Naive B cell (primary cell): ENCODE data around the gene CDADC1. TPM values are rescaled to one million over a fixed set of nuclear protein-coding genes. Genes with fewer than 3 reads are reported as not detected.
"Not testable (repeated sequence)": the region's sequence is repeated elsewhere in the genome, so short reads cannot be mapped to it uniquely, and the experiment has no call there.

Experiments
- ATAC-seq, 2 donors: fragments of 150-1000 bp; cut with Tn5 transposase; 2 replicates each; pipeline ENCODE4 v1.10.0; 2021; ENCODE audit warnings: low read depth in 2 of 2, mild to moderate bottlenecking in 2 of 2, moderate library complexity in 2 of 2
- DNase-seq: peaks from one replicate; pipeline ENCODE4 v3.0.0; 2022
- H3K27ac Mint-ChIP-seq, 6 donors: one replicate each; pipeline ENCODE4 v1.8.0; 2020 to 2022; ENCODE audit warnings: mild to moderate bottlenecking in 6 of 6, mixed read lengths in 6 of 6, moderate library complexity in 5 of 6, inconsistent platforms in 2 of 6
- H3K27me3 Mint-ChIP-seq, 3 donors: one replicate each; pipeline ENCODE4 v1.8.0; 2021 to 2022; ENCODE audit warnings: mixed read lengths in 3 of 3, mild to moderate bottlenecking in 1 of 3
- H3K36me3 Mint-ChIP-seq, 2 donors: one replicate each; pipeline ENCODE4 v1.8.0; 2020 to 2022; ENCODE audit warnings: mixed read lengths in 2 of 2, inconsistent platforms in 1 of 2, mild to moderate bottlenecking in 1 of 2
- H3K4me1 Mint-ChIP-seq, 3 donors: one replicate each; pipeline ENCODE4 v1.8.0; 2020 to 2022; ENCODE audit warnings: mixed read lengths in 3 of 3, inconsistent platforms in 1 of 3, mild to moderate bottlenecking in 1 of 3, moderate library complexity in 1 of 3
- H3K4me3 Mint-ChIP-seq, 8 donors: one replicate each; pipeline ENCODE4 v1.8.0; 2020 to 2022; ENCODE audit warnings: mild to moderate bottlenecking in 8 of 8, mixed read lengths in 8 of 8, moderate library complexity in 8 of 8, inconsistent platforms in 2 of 8
- H3K9me3 Mint-ChIP-seq, 7 donors: one replicate each; pipeline ENCODE4 v1.8.0; 2020 to 2022; ENCODE audit warnings: mixed read lengths in 7 of 7, mild to moderate bottlenecking in 5 of 7, inconsistent platforms in 2 of 7, moderate library complexity in 1 of 7
- polyA plus RNA-seq, 6 donors: library from polyadenylated mRNA; unstranded; fragments of 300-500 nt; fragmentation: Illumina TruSeq; gene quantifications; one replicate each; pipeline ENCODE4 v1.2.3, GENCODE V29; 2021; ENCODE audit warnings: low read depth in 6 of 6

Gene CDADC1
- polyA plus RNA-seq, 6 donors from 2014 or later, result 1.8 to 8.0 (median 6.0) TPM

GRCh38 chr13:49279112-49279511, 31.4 kb downstream of the CDADC1 start:
- H3K4me1 Mint-ChIP-seq, result no peaks in the 10 kb centered on the region
- ATAC-seq, result no peak
- no peaks in the 10 kb centered on the region for H3K9me3 Mint-ChIP-seq
- no peaks in the 10 kb centered on the region for H3K27me3 Mint-ChIP-seq
- H3K4me3 Mint-ChIP-seq, result peak overlapping the region in 1 of 8 donors; percentile 36
- no peak for DNase-seq
- peak overlapping the region in 2 of 6 donors; percentile 16 to 21 for H3K27ac Mint-ChIP-seq
- H3K36me3 Mint-ChIP-seq, result no peaks in the 10 kb centered on the region

DNA sequence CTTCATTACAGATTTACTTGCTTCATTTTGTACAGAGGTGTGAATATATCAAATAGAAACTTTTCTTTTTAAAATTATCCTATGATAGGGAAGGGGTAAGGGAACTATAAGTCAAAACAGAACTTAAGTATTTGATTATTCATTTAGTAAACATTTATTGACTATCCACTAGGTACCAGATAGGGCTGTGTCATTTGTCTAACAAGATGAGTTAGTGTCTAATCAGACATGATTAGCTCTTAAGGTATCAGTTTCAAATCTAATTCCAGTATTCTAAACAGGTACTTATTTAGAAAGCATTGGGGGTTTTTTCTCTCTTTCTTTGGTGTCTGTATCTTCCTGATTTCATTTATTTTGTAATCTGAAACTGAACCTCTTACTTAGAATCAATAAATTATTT, 32.2 kb downstream of the CDADC1 start:
- DNase-seq (no peak), ATAC-seq (no peak)
- H3K27me3 Mint-ChIP-seq, result no peaks in the 10 kb centered on the region

DNA sequence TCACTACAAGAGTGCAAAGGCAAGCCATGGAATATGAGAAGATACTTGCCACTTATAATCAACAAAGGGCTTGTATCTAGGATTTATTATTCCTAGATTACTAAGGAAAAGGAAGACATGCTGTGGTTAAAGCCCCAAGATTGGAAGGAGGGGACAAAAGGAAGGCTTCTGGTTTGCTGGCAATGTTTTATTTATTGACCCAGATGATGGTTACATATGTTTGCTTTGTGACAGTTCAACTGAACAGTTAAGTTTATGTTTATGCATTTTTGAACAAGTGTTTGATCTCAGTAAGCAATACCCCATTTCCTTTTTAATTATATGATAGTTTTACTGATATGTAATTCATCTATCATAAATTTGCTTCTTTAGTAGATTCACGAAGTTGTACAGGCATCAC, 40.3 kb downstream of the CDADC1 start:
- Mint-ChIP-seq H3K9me3 (no peaks in the 10 kb centered on the region), H3K4me3 (no peak overlapping the region), H3K36me3 (peaks cover 0 to 21% of the 10 kb centered on the region in 2 donors), H3K27me3 (no peaks in the 10 kb centered on the region), H3K4me1 (no peaks in the 10 kb centered on the region), H3K27ac (no peak overlapping the region)
- DNase-seq, result no peak
- ATAC-seq, result no peak

More for the DNA sequence above, 32.2 kb downstream of the CDADC1 start:
- Mint-ChIP-seq H3K36me3 (peaks cover 0 to 5% of the 10 kb centered on the region in 2 donors), H3K4me3 (no peak overlapping the region), H3K27ac (no peak overlapping the region), H3K9me3 (no peaks in the 10 kb centered on the region), H3K4me1 (no peaks in the 10 kb centered on the region)

DNA sequence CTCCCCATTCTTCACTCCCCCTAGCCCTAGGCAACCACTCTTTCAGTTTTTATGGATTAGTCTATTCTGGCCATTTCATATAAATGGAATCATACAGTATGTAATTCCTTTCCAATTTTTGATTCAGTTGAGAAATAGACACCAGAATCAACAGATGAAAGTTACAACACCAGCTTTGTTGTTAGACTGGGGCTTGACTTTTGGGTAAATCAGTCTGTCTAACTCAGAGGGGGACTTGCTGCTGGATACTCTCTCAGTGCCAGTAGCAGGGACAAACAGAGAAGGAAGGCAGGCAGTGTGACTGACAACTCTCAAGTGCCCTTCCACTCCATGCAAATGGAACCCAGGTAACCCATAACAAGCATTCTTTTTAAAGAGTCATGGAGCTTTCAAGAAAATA, 40.7 kb downstream of the CDADC1 start:
- Mint-ChIP-seq H3K4me1 (no peaks in the 10 kb centered on the region), H3K27ac (no peak overlapping the region), H3K36me3 (peaks cover 0 to 26% of the 10 kb centered on the region in 2 donors), H3K9me3 (no peaks in the 10 kb centered on the region), H3K27me3 (no peaks in the 10 kb centered on the region), H3K4me3 (no peak overlapping the region)
- ATAC-seq (no peak), DNase-seq (no peak)

- DNase-seq (no peak), ATAC-seq (no peak)
- no peaks in the 10 kb centered on the region for H3K9me3 Mint-ChIP-seq
- no peak overlapping the region for H3K4me3 Mint-ChIP-seq
- H3K27ac Mint-ChIP-seq, result peak overlapping the region in 1 of 6 donors; percentile 81
- H3K27me3 Mint-ChIP-seq, result no peaks in the 10 kb centered on the region
- peaks cover 0 to 4% (median 2%) of the 10 kb centered on the region in 3 donors for H3K4me1 Mint-ChIP-seq
- peaks cover 0 to 21% of the 10 kb centered on the region in 2 donors for H3K36me3 Mint-ChIP-seq
Observed at GRCh38 chr13:49292742-49293486, 45.2 kb downstream of the CDADC1 start.

DNA sequence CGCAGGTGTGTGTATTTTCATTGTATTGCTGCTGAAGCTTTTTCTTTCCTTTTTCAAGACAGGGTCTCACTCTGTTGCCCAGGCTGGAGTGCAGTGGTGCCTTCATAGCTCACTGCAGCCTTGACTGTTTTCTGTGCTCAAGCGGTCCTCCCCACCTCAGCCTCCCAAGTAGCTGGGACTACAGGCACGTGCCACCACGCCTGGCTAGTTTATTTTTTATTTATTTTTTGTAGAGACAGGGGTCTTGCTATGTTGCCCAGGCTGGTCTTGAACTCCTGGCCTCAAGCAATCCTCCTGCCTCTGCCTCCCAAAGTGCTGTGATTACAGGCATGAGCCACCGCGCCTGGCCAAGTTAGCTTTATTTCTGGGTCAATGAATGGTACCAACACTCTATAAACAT, 47.0 kb downstream of the CDADC1 start:
- H3K4me1 Mint-ChIP-seq, H3K4me3 Mint-ChIP-seq, DNase-seq, H3K9me3 Mint-ChIP-seq, ATAC-seq, H3K27me3 Mint-ChIP-seq: not testable (repeated sequence)
- H3K36me3 Mint-ChIP-seq, result peaks cover 0 to 14% of the 10 kb centered on the region in 2 donors
- H3K27ac Mint-ChIP-seq, result peak overlapping the region in 3 of 6 donors; percentile 10 to 66 (median 11)

GRCh38 chr13:49295244-49295643, 47.5 kb downstream of the CDADC1 start:
- no peaks in the 10 kb centered on the region for H3K9me3 Mint-ChIP-seq
- ATAC-seq, result no peak
- H3K27me3 Mint-ChIP-seq, result no peaks in the 10 kb centered on the region
- no peak for DNase-seq
- no peak overlapping the region for H3K4me3 Mint-ChIP-seq
- H3K36me3 Mint-ChIP-seq, result peaks cover 0 to 14% of the 10 kb centered on the region in 2 donors
- H3K27ac Mint-ChIP-seq, result peak overlapping the region in 1 of 6 donors; percentile 10
- peaks cover 0 to 4% (median 2%) of the 10 kb centered on the region in 3 donors for H3K4me1 Mint-ChIP-seq

DNA sequence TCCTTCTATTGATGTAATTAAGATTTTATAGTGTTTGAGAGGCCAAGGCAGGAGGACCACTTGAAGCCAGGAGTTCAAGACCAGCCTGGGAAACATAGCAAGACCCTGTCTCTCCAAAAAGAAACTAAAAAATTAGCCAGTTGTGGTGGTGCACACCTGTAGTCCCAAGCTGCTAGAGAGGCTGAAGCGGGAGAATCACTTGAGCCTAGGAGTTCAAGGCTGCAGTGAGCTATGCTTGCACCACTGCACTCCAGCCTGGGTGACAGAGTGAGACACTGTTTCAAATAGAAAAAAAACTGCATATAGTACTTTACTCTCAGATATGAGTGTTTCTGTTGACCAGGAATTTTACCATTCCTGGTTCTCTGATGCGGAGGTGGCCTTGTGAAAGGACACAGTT, 48.9 kb downstream of the CDADC1 start:
- H3K4me3 Mint-ChIP-seq, result peak overlapping the region in 1 of 8 donors; percentile 33
- no peak overlapping the region for H3K27ac Mint-ChIP-seq
- H3K27me3 Mint-ChIP-seq, result no peaks in the 10 kb centered on the region
- no peak for ATAC-seq
- H3K36me3 Mint-ChIP-seq, result peaks cover 0 to 10% of the 10 kb centered on the region in 2 donors
- H3K4me1 Mint-ChIP-seq, result peaks cover 7 to 9% (median 9%) of the 10 kb centered on the region in 3 donors
- H3K9me3 Mint-ChIP-seq, result no peaks in the 10 kb centered on the region
- DNase-seq, result no peak

- no peak overlapping the region for H3K4me3 Mint-ChIP-seq
- no peaks in the 10 kb centered on the region for H3K27me3 Mint-ChIP-seq
- H3K4me1 Mint-ChIP-seq, result peaks cover 7 to 13% (median 9%) of the 10 kb centered on the region in 3 donors
- H3K36me3 Mint-ChIP-seq, result peaks cover 0 to 6% of the 10 kb centered on the region in 2 donors
- DNase-seq (no peak), ATAC-seq (no peak)
- no peaks in the 10 kb centered on the region for H3K9me3 Mint-ChIP-seq
- H3K27ac Mint-ChIP-seq, result no peak overlapping the region
Observed at GRCh38 chr13:49297338-49297737, 49.6 kb downstream of the CDADC1 start.

DNA sequence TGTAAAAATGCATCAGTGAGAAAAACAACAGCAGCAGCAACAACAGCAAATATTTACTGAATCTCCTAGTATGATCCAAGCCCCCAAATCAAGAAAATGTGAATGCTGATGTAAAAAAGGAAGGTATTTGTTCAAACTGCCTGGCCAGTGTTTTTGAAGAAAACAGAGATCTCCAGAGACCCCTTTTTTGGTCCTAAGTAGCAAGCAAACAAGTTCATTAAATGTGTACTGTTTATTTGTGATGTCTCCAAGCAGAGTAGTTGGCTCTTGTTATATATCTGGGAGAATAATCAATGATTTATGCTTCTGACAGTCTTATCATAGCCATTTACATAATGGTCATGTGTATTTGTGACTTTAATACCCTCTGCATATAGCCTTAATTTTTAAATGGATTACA, 50.7 kb downstream of the CDADC1 start:
- H3K36me3 Mint-ChIP-seq, result peaks cover 0 to under 1% of the 10 kb centered on the region in 2 donors
- no peak overlapping the region for H3K27ac Mint-ChIP-seq
- DNase-seq, result no peak
- peaks cover 12 to 24% (median 19%) of the 10 kb centered on the region in 3 donors for H3K4me1 Mint-ChIP-seq
- H3K4me3 Mint-ChIP-seq, result no peak overlapping the region
- no peaks in the 10 kb centered on the region for H3K9me3 Mint-ChIP-seq
- no peak for ATAC-seq
- no peaks in the 10 kb centered on the region for H3K27me3 Mint-ChIP-seq

- Mint-ChIP-seq H3K27ac (no peak overlapping the region), H3K9me3 (no peaks in the 10 kb centered on the region)
- ATAC-seq, result no peak
Observed at GRCh38 chr13:49298903-49299605, 51.3 kb downstream of the CDADC1 start.

DNA sequence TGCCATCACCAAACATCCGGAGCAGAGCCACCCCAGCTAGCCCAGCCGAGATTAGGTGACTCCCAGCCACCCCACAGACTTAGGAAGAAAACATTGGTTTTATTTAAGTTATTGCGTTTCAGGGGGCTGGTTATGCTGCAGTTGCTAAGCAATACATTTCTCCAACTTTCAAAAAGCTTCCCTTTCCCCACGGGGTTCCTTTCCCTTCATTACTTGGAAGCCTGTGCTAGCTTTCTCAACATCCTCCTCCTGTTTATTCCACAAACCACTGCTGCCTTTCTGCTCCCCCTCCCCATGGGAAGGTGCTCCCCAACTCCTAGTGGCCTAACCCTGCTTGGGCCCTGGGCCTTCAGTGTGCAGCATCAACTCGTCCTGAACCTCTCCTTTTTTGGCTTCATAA, 52.6 kb downstream of the CDADC1 start:
- Mint-ChIP-seq H3K4me1 (peaks cover 14 to 25% (median 16%) of the 10 kb centered on the region in 3 donors), H3K4me3 (no peak overlapping the region), H3K27ac (no peak overlapping the region), H3K27me3 (no peaks in the 10 kb centered on the region), H3K9me3 (no peaks in the 10 kb centered on the region), H3K36me3 (no peaks in the 10 kb centered on the region)
- ATAC-seq, result no peak
- DNase-seq, result no peak

More at GRCh38 chr13:49298903-49299605, 51.3 kb downstream of the CDADC1 start:
- DNase-seq, result no peak
- Mint-ChIP-seq H3K4me1 (peaks cover 15 to 25% (median 16%) of the 10 kb centered on the region in 3 donors), H3K36me3 (no peaks in the 10 kb centered on the region), H3K4me3 (no peak overlapping the region), H3K27me3 (no peaks in the 10 kb centered on the region)

- no peaks in the 10 kb centered on the region for H3K9me3 Mint-ChIP-seq
- ATAC-seq (peak; percentile 97 to 98), DNase-seq (peak; percentile 74)
- H3K27ac Mint-ChIP-seq, result peak overlapping the region in 4 of 6 donors; percentile 1 to 61 (median 14)
- peak overlapping the region; percentile 1 to 88 (median 78) for H3K4me3 Mint-ChIP-seq
- peaks cover 14 to 25% (median 22%) of the 10 kb centered on the region in 3 donors for H3K4me1 Mint-ChIP-seq
- H3K36me3 Mint-ChIP-seq, result no peaks in the 10 kb centered on the region
- H3K27me3 Mint-ChIP-seq, result no peaks in the 10 kb centered on the region
Observed at GRCh38 chr13:49300739-49301589, 53.2 kb downstream of the CDADC1 start.
